Panc1 (cell line): ENCODE results near the gene RASL10A. TPM values are rescaled to one million over a fixed set of nuclear protein-coding genes. Genes with fewer than 3 reads are reported as not detected.

Experiments
- ATAC-seq: fragments of 200-7000 bp; cut with Tn5 transposase; 2 replicates; pipeline ENCODE4 v1.9.1; 2020; ENCODE audit warnings: mild to moderate bottlenecking, moderate library complexity
- BruUV-seq: library from RNA; stranded (reverse); fragments of 400-500 nt; replicated peaks from 2 replicates; lab custom pipeline; 2021; lab: Mats Ljungman, UMichigan
- CTCF ChIA-PET: fragments of 300-600 bp; sonication (Branson Sonifier 250); formaldehyde crosslinking; loops from one replicate; lab custom pipeline; 2022; ENCODE audit warnings: antibody characterized with exemption; lab: Charles Lee
- POLR2A ChIA-PET: fragments of 300-600 bp; sonication (Branson Sonifier 250); formaldehyde crosslinking; loops from one replicate; lab custom pipeline; 2022; ENCODE audit warnings: antibody characterized with exemption; lab: Charles Lee
- DNase-seq: peaks from one replicate; pipeline ENCODE4 v3.0.0-alpha.2; 2010; ENCODE audit warnings: low read depth, low spot score
- H3K27ac ChIP-seq: 2 replicates; pipeline ENCODE4 v1.5.1; 2011; ENCODE audit warnings: mild to moderate bottlenecking, low read length, inconsistent platforms
- H3K27me3 ChIP-seq: fragments of 200-500 bp; sonication (Bioruptor generic); 2 replicates; pipeline ENCODE4 v1.6.0; 2014; ENCODE audit warnings: low read length, inconsistent platforms; ENCODE audit not compliant: control insufficient read depth, insufficient read depth
- H3K36me3 ChIP-seq: fragments of 200-500 bp; sonication (Bioruptor generic); 2 replicates; pipeline ENCODE4 v1.5.1; 2014; ENCODE audit warnings: inconsistent platforms, mild to moderate bottlenecking, low read length, moderate library complexity; ENCODE audit not compliant: control insufficient read depth, insufficient read depth
- H3K4me1 ChIP-seq: 2 replicates; pipeline ENCODE4 v1.5.1; 2011; ENCODE audit warnings: inconsistent platforms, mild to moderate bottlenecking, low read length, moderate library complexity; ENCODE audit not compliant: control insufficient read depth, insufficient read depth
- H3K4me3 ChIP-seq, 2 experiments: 2 replicates each; pipeline ENCODE4 v1.5.1; 2011 to 2012; ENCODE audit warnings: low read depth in 2 of 2, low read length in 2 of 2, mild to moderate bottlenecking in 2 of 2, inconsistent platforms in 1 of 2, moderate library complexity in 1 of 2
- H3K9me3 ChIP-seq: fragments of 200-500 bp; sonication (Bioruptor generic); 2 replicates; pipeline ENCODE4 v1.5.1; 2014; ENCODE audit warnings: low read depth, mild to moderate bottlenecking, inconsistent platforms, low read length, moderate library complexity; ENCODE audit not compliant: control insufficient read depth, insufficient read depth
- POLR2AphosphoS5 ChIP-seq: IDR thresholded peaks from 2 replicates; pipeline ENCODE4 v1.6.1; 2012; ENCODE audit warnings: mild to moderate bottlenecking, low read depth, low read length, moderate library complexity
- SIN3A ChIP-seq: IDR thresholded peaks from 2 replicates; pipeline ENCODE4 v1.6.1; 2012; ENCODE audit warnings: low read depth, mild to moderate bottlenecking, low read length, moderate library complexity, borderline replicate concordance; ENCODE audit not compliant: insufficient read depth
- TCF7L2 ChIP-seq: IDR thresholded peaks from 2 replicates; pipeline ENCODE4 v1.6.1; 2011; ENCODE audit warnings: mild to moderate bottlenecking, low read depth, low read length, inconsistent platforms
- in situ Hi-C: cut with HindIII; loops from 2 replicates; pipeline ENCODE4 v1.10.0; 2016; ENCODE audit warnings: low sequenced_read_pairs, low pct_unique_long_range_greater_than_20kb
- intact Hi-C: fragments of 100-400 bp; cut with micrococcal nuclease; formaldehyde crosslinking; loops from one replicate; pipeline ENCODE4 v1.10.0; 2022; ENCODE audit not compliant: unreplicated experiment
- total RNA-seq: library from RNA; stranded (reverse); gene quantifications from one replicate; pipeline ENCODE4 v1.2.1, GENCODE V29; 2021; ENCODE audit not compliant: unreplicated experiment
- TF ChIP-seq, protein P1 (sequence below): fragments of 450-650 bp; IDR thresholded peaks from 2 replicates; pipeline ENCODE4 v1.5.1; 2017; ENCODE audit warnings: mild to moderate bottlenecking
- TF ChIP-seq, protein P2 (sequence below), 2 experiments: IDR thresholded peaks; 2 replicates each; pipeline ENCODE4 v1.6.1; 2011 to 2012; ENCODE audit warnings: low read depth in 2 of 2, control low read depth in 1 of 2, low read length in 1 of 2, mild to moderate bottlenecking in 1 of 2, moderate library complexity in 1 of 2; ENCODE audit not compliant: insufficient read depth in 1 of 2

Gene RASL10A
- total RNA-seq, 1 experiment from 2014 or later, result 2.6 TPM

DNA sequence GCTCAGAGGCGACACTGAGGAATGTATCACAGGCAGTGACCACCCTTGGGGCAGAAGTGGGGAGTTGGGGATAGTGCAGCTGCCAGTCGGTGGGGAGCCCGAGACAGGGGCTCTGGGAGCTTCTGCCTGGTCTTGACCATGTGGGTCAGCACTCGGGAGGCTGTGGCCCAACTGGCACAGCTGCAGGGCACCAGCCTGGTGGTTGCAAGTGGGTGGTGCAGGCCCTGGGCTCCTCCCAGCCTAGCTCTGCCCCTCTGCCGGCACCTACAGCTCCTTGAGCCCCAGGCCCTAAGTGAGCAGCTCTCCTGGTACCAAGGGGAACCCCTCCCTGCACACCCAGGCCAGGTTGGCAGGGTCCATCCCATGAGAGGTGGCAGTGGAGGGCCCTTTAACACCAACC is 12.6 kb upstream of the RASL10A start:
- Histone ChIP-seq H3K9me3 (no peaks in the 10 kb centered on the region), H3K4me1 (no peaks in the 10 kb centered on the region), H3K27ac (no peak overlapping the region), H3K4me3 (no peak overlapping the region), H3K27me3 (no peaks in the 10 kb centered on the region), H3K36me3 (no peaks in the 10 kb centered on the region)
- BruUV-seq, result no TSS peak
- no peak for DNase-seq
- TF ChIP-seq, protein P1, sequence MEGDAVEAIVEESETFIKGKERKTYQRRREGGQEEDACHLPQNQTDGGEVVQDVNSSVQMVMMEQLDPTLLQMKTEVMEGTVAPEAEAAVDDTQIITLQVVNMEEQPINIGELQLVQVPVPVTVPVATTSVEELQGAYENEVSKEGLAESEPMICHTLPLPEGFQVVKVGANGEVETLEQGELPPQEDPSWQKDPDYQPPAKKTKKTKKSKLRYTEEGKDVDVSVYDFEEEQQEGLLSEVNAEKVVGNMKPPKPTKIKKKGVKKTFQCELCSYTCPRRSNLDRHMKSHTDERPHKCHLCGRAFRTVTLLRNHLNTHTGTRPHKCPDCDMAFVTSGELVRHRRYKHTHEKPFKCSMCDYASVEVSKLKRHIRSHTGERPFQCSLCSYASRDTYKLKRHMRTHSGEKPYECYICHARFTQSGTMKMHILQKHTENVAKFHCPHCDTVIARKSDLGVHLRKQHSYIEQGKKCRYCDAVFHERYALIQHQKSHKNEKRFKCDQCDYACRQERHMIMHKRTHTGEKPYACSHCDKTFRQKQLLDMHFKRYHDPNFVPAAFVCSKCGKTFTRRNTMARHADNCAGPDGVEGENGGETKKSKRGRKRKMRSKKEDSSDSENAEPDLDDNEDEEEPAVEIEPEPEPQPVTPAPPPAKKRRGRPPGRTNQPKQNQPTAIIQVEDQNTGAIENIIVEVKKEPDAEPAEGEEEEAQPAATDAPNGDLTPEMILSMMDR, result no peak
- TF ChIP-seq TCF7L2, result no peak
- no peak for TF ChIP-seq POLR2AphosphoS5
- TF ChIP-seq SIN3A, result no peak
- TF ChIP-seq, protein P2, sequence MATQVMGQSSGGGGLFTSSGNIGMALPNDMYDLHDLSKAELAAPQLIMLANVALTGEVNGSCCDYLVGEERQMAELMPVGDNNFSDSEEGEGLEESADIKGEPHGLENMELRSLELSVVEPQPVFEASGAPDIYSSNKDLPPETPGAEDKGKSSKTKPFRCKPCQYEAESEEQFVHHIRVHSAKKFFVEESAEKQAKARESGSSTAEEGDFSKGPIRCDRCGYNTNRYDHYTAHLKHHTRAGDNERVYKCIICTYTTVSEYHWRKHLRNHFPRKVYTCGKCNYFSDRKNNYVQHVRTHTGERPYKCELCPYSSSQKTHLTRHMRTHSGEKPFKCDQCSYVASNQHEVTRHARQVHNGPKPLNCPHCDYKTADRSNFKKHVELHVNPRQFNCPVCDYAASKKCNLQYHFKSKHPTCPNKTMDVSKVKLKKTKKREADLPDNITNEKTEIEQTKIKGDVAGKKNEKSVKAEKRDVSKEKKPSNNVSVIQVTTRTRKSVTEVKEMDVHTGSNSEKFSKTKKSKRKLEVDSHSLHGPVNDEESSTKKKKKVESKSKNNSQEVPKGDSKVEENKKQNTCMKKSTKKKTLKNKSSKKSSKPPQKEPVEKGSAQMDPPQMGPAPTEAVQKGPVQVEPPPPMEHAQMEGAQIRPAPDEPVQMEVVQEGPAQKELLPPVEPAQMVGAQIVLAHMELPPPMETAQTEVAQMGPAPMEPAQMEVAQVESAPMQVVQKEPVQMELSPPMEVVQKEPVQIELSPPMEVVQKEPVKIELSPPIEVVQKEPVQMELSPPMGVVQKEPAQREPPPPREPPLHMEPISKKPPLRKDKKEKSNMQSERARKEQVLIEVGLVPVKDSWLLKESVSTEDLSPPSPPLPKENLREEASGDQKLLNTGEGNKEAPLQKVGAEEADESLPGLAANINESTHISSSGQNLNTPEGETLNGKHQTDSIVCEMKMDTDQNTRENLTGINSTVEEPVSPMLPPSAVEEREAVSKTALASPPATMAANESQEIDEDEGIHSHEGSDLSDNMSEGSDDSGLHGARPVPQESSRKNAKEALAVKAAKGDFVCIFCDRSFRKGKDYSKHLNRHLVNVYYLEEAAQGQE (IDR thresholded peaks at IDR 0.05; ENCODE audit: insufficient read depth in 1 of 2, low read depth in 2 of 2, low read length in 1 of 2), result no peak
- no peak for ATAC-seq
- ChIA-PET CTCF (no interaction called here), POLR2A (no interaction called here)
- intact Hi-C loops, result no loop called here
- in situ Hi-C loops, result no loop called here

DNA sequence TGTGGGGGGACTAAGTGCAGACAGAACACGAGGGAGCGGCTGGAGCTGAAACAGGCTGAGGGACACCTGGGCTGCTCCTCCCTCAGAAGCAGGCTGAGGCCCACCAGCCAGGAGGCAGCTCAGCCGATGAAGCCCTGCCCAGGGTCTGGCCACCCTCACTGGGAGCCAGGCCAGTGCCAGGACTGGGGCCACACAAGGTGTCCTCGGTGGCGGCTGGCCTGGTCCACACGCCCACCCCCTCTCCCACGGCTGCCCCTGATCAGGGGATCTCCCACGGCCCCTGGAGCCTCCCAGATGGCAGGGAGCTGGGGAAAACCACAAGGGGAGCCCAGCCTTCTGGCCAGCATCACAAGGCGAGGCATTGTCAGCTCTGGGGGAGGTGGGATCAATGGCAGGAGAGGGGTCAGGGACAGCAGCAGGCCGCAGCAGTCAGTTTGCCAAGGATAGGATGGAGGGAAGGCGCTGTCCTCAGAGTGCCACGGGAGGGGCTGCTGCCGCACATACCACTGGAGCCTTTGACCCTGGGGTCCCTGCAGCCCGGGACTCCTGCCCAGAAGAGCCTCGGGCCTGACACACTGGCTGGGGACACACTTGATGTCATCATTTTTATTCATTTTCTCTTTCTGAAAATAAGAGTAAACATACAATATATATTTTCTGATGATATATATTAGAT is 11.7 kb upstream of the RASL10A start:
- Histone ChIP-seq H3K4me3 (no peak overlapping the region), H3K36me3 (no peaks in the 10 kb centered on the region), H3K9me3 (no peaks in the 10 kb centered on the region), H3K4me1 (no peaks in the 10 kb centered on the region), H3K27me3 (no peaks in the 10 kb centered on the region), H3K27ac (no peak overlapping the region)
- CTCF ChIA-PET, result no interaction called here
- DNase-seq (no peak), ATAC-seq (no peak)
- POLR2A ChIA-PET, result interaction anchor here (0.5 kb wide), 1 partner anchor 28 kb away, joined by 3 read pairs; no protein-coding TSS in a partner anchor
- intact Hi-C loops (no loop called here), in situ Hi-C loops (no loop called here)
- TF ChIP-seq SIN3A (no peak), TCF7L2 (no peak), POLR2AphosphoS5 (no peak)
- TF ChIP-seq, protein P2 (IDR thresholded peaks at IDR 0.05; ENCODE audit: insufficient read depth in 1 of 2, low read depth in 2 of 2, low read length in 1 of 2), result no peak
- TF ChIP-seq, protein P1, result no peak
- BruUV-seq, result no TSS peak
